Central memory CD4-positive, alpha-beta T cell (primary cell): ENCODE measurements around the gene KIAA0753.

Experiments
- DNase-seq: peaks from one replicate; pipeline ENCODE4 v3.0.0; 2022

The KIAA0753 gene

GRCh38 chr17:6546069-6546718 lies 94.3 kb downstream of the KIAA0753 start:
- DNase-seq = no peak

- DNase-seq = no peak
Measured at GRCh38 chr17:6545291-6545690, 95.2 kb downstream of the KIAA0753 start.

- no peak for DNase-seq
Measured at GRCh38 chr17:6544011-6544370, 96.5 kb downstream of the KIAA0753 start.

- no peak for DNase-seq
Measured at GRCh38 chr17:6543079-6544010, 97.2 kb downstream of the KIAA0753 start.

GRCh38 chr17:6542577-6542976 lies 97.9 kb downstream of the KIAA0753 start:
- no peak for DNase-seq

GRCh38 chr17:6541886-6542285 lies 98.6 kb downstream of the KIAA0753 start:
- DNase-seq = no peak

GRCh38 chr17:6539871-6540270 lies 100.6 kb downstream of the KIAA0753 start:
- DNase-seq = no peak

- no peak for DNase-seq
Measured at GRCh38 chr17:6536566-6537065, 103.9 kb downstream of the KIAA0753 start.

- DNase-seq = no peak
Measured at GRCh38 chr17:6536053-6536452, 104.5 kb downstream of the KIAA0753 start.

- no peak for DNase-seq
Measured at GRCh38 chr17:6534846-6535514, 105.5 kb downstream of the KIAA0753 start.

- no peak for DNase-seq
Measured at GRCh38 chr17:6532441-6532885, 108.0 kb downstream of the KIAA0753 start.

- DNase-seq = no peak
Measured at GRCh38 chr17:6531575-6531974, 108.9 kb downstream of the KIAA0753 start.

- no peak for DNase-seq
Measured at GRCh38 chr17:6530324-6530920, 110.1 kb downstream of the KIAA0753 start.

- DNase-seq = no peak
Measured at GRCh38 chr17:6528557-6528956, 112.0 kb downstream of the KIAA0753 start.
